HL-60 (cell line): ENCODE data around the gene DYSF.

ENCODE experiments used
- DNase-seq, 2 experiments: peaks; one replicate each; pipeline ENCODE4 v3.0.0-alpha.2; 2010 to 2020; ENCODE audit warnings: low read depth in 1 of 2, low spot score in 1 of 2
- H3K27ac ChIP-seq: fragments of 250-450 bp; sonication (Bioruptor Pico); replicated peaks from 2 replicates; pipeline ENCODE4 v1.5.1; 2020; ENCODE audit warnings: mild to moderate bottlenecking, moderate library complexity
- H3K27me3 ChIP-seq: fragments of 250-450 bp; sonication (Bioruptor Pico); 2 replicates; pipeline ENCODE4 v1.5.1; 2021; ENCODE audit warnings: mild to moderate bottlenecking, moderate library complexity; ENCODE audit not compliant: insufficient read depth, poor library complexity, severe bottlenecking
- H3K4me3 ChIP-seq: replicated peaks from 2 replicates; pipeline ENCODE4 v1.5.1; 2011; ENCODE audit warnings: mild to moderate bottlenecking, control low read depth, low read length; ENCODE audit not compliant: insufficient read depth
- CTCF ChIP-seq: IDR thresholded peaks from one replicate; pipeline ENCODE4 v1.5.1; 2011; ENCODE audit warnings: low read length, control low read depth, inconsistent platforms; ENCODE audit not compliant: insufficient read depth
- GABPA ChIP-seq: IDR thresholded peaks from 2 replicates; pipeline ENCODE4 v1.6.1; 2012; ENCODE audit warnings: low read depth
- POLR2AphosphoS5 ChIP-seq: IDR thresholded peaks from 2 replicates; pipeline ENCODE4 v1.6.1; 2012; ENCODE audit warnings: low read depth
- REST ChIP-seq: IDR thresholded peaks from 2 replicates; pipeline ENCODE4 v1.6.1; 2012; ENCODE audit warnings: low read depth; ENCODE audit not compliant: insufficient replicate concordance
- SPI1 ChIP-seq: IDR thresholded peaks from 2 replicates; pipeline ENCODE4 v1.6.1; 2012; ENCODE audit warnings: low read depth, mild to moderate bottlenecking, borderline replicate concordance

The DYSF gene

DNA sequence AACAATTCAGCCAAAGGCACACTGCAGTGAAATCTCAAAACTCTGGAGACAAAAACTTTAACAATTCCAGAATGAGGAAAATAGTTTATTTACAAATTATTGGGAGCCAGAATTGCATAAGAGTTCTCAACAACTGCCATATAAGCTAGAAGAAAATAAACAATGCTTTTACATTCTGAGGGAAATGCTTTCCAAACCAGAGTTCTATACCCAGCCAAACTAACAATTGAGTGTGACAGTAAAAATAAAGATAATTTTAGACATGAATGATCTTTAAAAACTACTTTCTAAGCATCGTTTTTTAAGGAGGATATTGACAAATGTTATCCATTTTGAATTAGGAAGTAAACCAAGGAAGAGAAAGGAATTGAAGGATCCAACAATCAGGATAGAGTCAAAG is 271.4 kb downstream of the DYSF start:
- TF ChIP-seq GABPA (no peak), SPI1 (no peak), CTCF (no peak), POLR2AphosphoS5 (no peak), REST (no peak)
- Histone ChIP-seq H3K27me3 (no peaks in the 10 kb centered on the region), H3K4me3 (no peak overlapping the region), H3K27ac (no peak overlapping the region)
- DNase-seq, result no peak

GRCh38 chr2:71725836-71726235 is 272.5 kb downstream of the DYSF start:
- no peak overlapping the region for H3K27ac ChIP-seq
- DNase-seq, result no peak
- no peak overlapping the region for H3K4me3 ChIP-seq
- no peak for TF ChIP-seq POLR2AphosphoS5
- no peak for TF ChIP-seq REST
- TF ChIP-seq SPI1, result no peak
- no peak for TF ChIP-seq CTCF
- TF ChIP-seq GABPA, result no peak
- H3K27me3 ChIP-seq, result no peaks in the 10 kb centered on the region

GRCh38 chr2:71727562-71727961 is 274.2 kb downstream of the DYSF start:
- Histone ChIP-seq H3K27ac (no peak overlapping the region), H3K27me3 (no peaks in the 10 kb centered on the region), H3K4me3 (no peak overlapping the region)
- no peak for DNase-seq
- TF ChIP-seq CTCF, result no peak
- no peak for TF ChIP-seq REST
- TF ChIP-seq POLR2AphosphoS5, result no peak
- no peak for TF ChIP-seq GABPA
- no peak for TF ChIP-seq SPI1
